WTC11 (cell line): ENCODE measurements around the gene TASP1.

Experiments used
- FOXJ3 ChIP-seq: sonication (generic); formaldehyde crosslinking; IDR thresholded peaks from 2 replicates; pipeline ENCODE4 v1.9.0; 2021; ENCODE audit warnings: missing genetic modification reagents, mild to moderate bottlenecking, borderline replicate concordance
- NR1H2 ChIP-seq: sonication (generic); formaldehyde crosslinking; IDR thresholded peaks from 2 replicates; pipeline ENCODE4 v1.9.0; 2021; ENCODE audit warnings: mild to moderate bottlenecking, moderate library complexity, missing genetic modification reagents
- TF ChIP-seq, protein P1 (sequence below): fragments of 200-600 bp; IDR thresholded peaks from 2 replicates; pipeline ENCODE4 v1.8.0; 2022; ENCODE audit warnings: antibody characterized with exemption

DNA sequence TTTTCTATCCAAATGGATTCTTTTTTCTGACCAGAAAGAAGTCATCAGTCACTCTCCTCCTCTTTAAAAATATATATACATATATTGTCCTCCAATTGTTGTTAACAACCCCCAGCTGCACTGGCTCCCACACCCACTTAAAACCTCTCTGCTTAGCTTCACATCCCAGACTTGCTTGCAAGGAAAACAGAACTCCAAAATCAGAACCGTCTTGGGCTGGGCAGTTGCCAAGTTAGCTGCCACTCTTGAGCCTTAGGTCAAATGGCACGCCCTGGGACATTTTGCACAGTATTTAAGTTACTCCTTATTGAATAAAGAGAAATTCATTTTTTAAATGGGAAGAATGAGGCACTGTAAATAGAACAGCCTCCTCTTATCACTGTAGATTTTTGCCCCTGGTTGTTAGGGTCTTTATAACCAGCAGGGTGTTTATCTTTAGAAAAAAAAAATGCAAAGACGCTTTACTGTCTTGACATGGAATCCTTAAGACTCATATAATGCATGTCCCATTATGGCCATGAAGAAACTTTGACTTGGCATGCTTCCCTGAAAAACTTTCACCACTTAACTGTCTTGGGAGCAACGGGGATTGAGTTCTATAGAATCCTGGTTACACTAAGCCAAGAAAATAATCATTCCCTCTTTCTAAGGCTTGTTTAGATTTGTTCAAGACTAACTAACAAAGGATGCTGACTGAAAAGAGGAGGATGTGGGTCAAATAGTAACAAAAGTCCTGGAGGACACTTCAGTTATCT lies 213.2 kb downstream of the TASP1 start:
- TF ChIP-seq, protein P1, sequence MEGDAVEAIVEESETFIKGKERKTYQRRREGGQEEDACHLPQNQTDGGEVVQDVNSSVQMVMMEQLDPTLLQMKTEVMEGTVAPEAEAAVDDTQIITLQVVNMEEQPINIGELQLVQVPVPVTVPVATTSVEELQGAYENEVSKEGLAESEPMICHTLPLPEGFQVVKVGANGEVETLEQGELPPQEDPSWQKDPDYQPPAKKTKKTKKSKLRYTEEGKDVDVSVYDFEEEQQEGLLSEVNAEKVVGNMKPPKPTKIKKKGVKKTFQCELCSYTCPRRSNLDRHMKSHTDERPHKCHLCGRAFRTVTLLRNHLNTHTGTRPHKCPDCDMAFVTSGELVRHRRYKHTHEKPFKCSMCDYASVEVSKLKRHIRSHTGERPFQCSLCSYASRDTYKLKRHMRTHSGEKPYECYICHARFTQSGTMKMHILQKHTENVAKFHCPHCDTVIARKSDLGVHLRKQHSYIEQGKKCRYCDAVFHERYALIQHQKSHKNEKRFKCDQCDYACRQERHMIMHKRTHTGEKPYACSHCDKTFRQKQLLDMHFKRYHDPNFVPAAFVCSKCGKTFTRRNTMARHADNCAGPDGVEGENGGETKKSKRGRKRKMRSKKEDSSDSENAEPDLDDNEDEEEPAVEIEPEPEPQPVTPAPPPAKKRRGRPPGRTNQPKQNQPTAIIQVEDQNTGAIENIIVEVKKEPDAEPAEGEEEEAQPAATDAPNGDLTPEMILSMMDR, result no peak
- no peak for TF ChIP-seq NR1H2
- no peak for TF ChIP-seq FOXJ3 (CRISPR knock-in tag)
